Activated CD8-positive, alpha-beta T cell treated with anti-CD3 and anti-CD28 coated beads for 36 hours (primary cell): ENCODE measurements around the gene MAP4K4. TPM values are rescaled to one million over a fixed set of nuclear protein-coding genes. Genes with fewer than 3 reads are reported as not detected.

Source experiments
- ATAC-seq: fragments of 200-7000 bp; cut with Tn5 transposase; one replicate; pipeline ENCODE4 v1.10.0; 2021; ENCODE audit warnings: mild to moderate bottlenecking, moderate library complexity
- CTCF ChIA-PET: fragments of 350-600 bp; sonication (Branson Sonifier 250); formaldehyde crosslinking; loops from one replicate; lab custom pipeline; 2021; ENCODE audit warnings: antibody characterized with exemption; lab: Charles Lee
- POLR2A ChIA-PET: fragments of 350-600 bp; sonication (Branson Sonifier 250); formaldehyde crosslinking; loops from one replicate; lab custom pipeline; 2021; ENCODE audit warnings: antibody characterized with exemption; lab: Charles Lee
- DNase-seq: peaks from one replicate; pipeline ENCODE4 v3.0.0-alpha.2; 2020
- H3K27ac Mint-ChIP-seq: one replicate; pipeline ENCODE4 v1.8.0; 2021; ENCODE audit warnings: mild to moderate bottlenecking, mixed read lengths
- H3K27me3 Mint-ChIP-seq: one replicate; pipeline ENCODE4 v1.8.0; 2021; ENCODE audit warnings: mixed read lengths
- H3K36me3 Mint-ChIP-seq: one replicate; pipeline ENCODE4 v1.8.0; 2021; ENCODE audit warnings: low read depth, mixed read lengths
- H3K4me1 Mint-ChIP-seq: one replicate; pipeline ENCODE4 v1.8.0; 2021; ENCODE audit warnings: low read depth, mixed read lengths
- H3K4me3 Mint-ChIP-seq: one replicate; pipeline ENCODE4 v1.8.0; 2021; ENCODE audit warnings: mild to moderate bottlenecking, moderate library complexity, mixed read lengths
- H3K9me3 Mint-ChIP-seq: one replicate; pipeline ENCODE4 v1.8.0; 2021; ENCODE audit warnings: mixed read lengths
- intact Hi-C: fragments of 100-400 bp; cut with micrococcal nuclease; formaldehyde crosslinking; loops from one replicate; pipeline ENCODE4 v1.10.0; 2022
- total RNA-seq, 2 experiments: library from RNA; stranded (reverse); gene quantifications; one replicate each; pipeline ENCODE4 v1.2.3, GENCODE V29; 2021
- TF ChIP-seq, protein P1 (sequence below): fragments of 200-600 bp; IDR thresholded peaks from one replicate; pipeline ENCODE4 v1.8.0; 2022; ENCODE audit warnings: antibody characterized with exemption, mild to moderate bottlenecking

Gene MAP4K4
- total RNA-seq, 2 experiments from 2014 or later = 26.3 to 27.3 TPM

DNA sequence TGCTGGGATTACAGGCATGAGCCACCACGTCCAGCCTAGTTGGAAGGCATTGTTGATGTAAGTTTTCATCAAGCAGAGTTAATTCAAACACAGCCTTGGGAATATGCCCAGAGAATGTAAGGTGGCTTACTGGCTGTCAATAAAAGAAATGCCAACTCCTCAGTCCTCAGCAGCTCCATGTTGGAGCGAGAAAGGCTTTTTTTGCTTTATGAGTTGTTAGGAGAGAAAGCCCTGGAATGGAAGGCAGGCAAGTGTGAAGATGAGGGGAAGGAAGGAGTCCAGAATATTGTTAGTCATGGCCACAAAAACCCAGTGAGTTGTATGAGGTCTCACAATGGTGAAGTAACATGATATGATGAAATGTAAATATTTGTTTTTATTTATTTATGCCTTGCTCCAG, 57.1 kb downstream of the MAP4K4 start:
- Mint-ChIP-seq H3K4me1 (peaks cover 73% of the 10 kb centered on the region), H3K27me3 (no peaks in the 10 kb centered on the region), H3K9me3 (no peaks in the 10 kb centered on the region), H3K27ac (no peak overlapping the region), H3K36me3 (no peaks in the 10 kb centered on the region), H3K4me3 (no peak overlapping the region)
- CTCF ChIA-PET = interaction anchor here (1.0 to 2.1 kb wide), 8 partner anchors 9 to 76 kb away, joined by 3 to 6 read pairs (median 3); no protein-coding TSS in a partner anchor
- DNase-seq (no peak), ATAC-seq (no peak)
- intact Hi-C loops = loop anchor here (1.0 to 5.0 kb wide), 4 partner anchors 28 to 73 kb away; no protein-coding TSS in a partner anchor
- POLR2A ChIA-PET = interaction anchor here (1.2 to 2.0 kb wide), 5 partner anchors 9 to 37 kb away, joined by 3 to 7 read pairs (median 4); no protein-coding TSS in a partner anchor
- TF ChIP-seq, protein P1, sequence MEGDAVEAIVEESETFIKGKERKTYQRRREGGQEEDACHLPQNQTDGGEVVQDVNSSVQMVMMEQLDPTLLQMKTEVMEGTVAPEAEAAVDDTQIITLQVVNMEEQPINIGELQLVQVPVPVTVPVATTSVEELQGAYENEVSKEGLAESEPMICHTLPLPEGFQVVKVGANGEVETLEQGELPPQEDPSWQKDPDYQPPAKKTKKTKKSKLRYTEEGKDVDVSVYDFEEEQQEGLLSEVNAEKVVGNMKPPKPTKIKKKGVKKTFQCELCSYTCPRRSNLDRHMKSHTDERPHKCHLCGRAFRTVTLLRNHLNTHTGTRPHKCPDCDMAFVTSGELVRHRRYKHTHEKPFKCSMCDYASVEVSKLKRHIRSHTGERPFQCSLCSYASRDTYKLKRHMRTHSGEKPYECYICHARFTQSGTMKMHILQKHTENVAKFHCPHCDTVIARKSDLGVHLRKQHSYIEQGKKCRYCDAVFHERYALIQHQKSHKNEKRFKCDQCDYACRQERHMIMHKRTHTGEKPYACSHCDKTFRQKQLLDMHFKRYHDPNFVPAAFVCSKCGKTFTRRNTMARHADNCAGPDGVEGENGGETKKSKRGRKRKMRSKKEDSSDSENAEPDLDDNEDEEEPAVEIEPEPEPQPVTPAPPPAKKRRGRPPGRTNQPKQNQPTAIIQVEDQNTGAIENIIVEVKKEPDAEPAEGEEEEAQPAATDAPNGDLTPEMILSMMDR = no peak

DNA sequence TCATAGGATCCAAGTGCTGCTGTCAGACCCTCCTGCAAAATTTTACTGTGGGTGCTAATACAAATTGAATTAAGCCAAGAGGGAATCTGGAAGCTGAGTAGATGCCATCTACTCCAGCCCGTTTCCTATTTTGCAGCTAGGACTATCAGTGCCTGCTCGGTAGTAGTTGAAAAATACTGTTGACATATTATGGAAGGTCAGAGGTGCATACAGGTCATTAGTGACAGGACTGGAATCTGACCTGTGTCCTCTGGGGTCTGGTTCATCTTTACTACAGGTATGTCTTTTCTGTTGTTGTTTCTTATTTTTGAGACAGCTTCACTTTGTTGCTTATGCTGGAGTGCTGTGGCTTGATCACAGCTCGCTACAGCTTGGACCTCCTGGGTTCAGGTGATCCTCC, 58.8 kb downstream of the MAP4K4 start:
- CTCF ChIA-PET = interaction anchor here (1.1 to 2.1 kb wide), 4 partner anchors 10 to 67 kb away, joined by 3 to 6 read pairs (median 4); no protein-coding TSS in a partner anchor
- intact Hi-C loops = loop anchor here (5.0 kb wide), 2 partner anchors 39 to 54 kb away; no protein-coding TSS in a partner anchor

DNA sequence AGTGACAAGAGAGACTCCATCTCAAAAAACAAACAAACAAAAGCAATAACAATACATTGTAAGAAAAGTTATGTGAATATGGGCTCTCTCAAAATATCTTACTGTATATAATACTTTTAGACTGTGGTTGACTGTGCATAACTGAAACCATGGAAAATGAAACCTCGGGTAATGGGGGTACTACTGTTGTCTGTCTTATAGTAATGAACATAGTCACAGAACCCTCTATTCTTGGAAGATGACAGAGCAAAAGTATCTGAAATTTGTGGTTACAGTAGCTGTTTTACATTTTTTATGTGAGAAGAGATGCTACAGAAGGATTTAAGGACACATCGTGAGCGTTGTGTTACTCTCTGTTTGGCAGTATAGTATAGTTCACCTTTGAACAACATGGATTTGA, 60.5 kb downstream of the MAP4K4 start:
- Mint-ChIP-seq H3K9me3 (no peaks in the 10 kb centered on the region), H3K4me3 (peak overlapping the region; percentile 47), H3K4me1 (peaks cover 65% of the 10 kb centered on the region), H3K27ac (peak overlapping the region; percentile 25), H3K27me3 (no peaks in the 10 kb centered on the region), H3K36me3 (no peaks in the 10 kb centered on the region)
- ChIA-PET CTCF (interaction anchor here (0.9 to 2.1 kb wide), 6 partner anchors 12 to 65 kb away, joined by 3 to 6 read pairs (median 4); no protein-coding TSS in a partner anchor), POLR2A (interaction anchor here (0.6 to 1.8 kb wide), 5 partner anchors 11 to 64 kb away, joined by 3 to 5 read pairs (median 3); partner anchors contain the start of gene MAP4K4)
- ATAC-seq = peak; percentile 85
- TF ChIP-seq, protein P1 = no peak
- intact Hi-C loops = loop anchor here (5.0 kb wide), 2 partner anchors 41 to 56 kb away; no protein-coding TSS in a partner anchor
- peak; percentile 57 for DNase-seq

More for the DNA sequence above, 58.8 kb downstream of the MAP4K4 start:
- Mint-ChIP-seq H3K4me1 (peaks cover 68% of the 10 kb centered on the region), H3K27me3 (no peaks in the 10 kb centered on the region), H3K9me3 (no peaks in the 10 kb centered on the region), H3K36me3 (no peaks in the 10 kb centered on the region), H3K4me3 (no peak overlapping the region), H3K27ac (no peak overlapping the region)
- TF ChIP-seq, protein P1 = no peak
- POLR2A ChIA-PET = interaction anchor here (0.8 to 0.9 kb wide), 2 partner anchors 67 to 75 kb away, joined by 3 read pairs; no protein-coding TSS in a partner anchor
- no peak for DNase-seq
- ATAC-seq = no peak

DNA sequence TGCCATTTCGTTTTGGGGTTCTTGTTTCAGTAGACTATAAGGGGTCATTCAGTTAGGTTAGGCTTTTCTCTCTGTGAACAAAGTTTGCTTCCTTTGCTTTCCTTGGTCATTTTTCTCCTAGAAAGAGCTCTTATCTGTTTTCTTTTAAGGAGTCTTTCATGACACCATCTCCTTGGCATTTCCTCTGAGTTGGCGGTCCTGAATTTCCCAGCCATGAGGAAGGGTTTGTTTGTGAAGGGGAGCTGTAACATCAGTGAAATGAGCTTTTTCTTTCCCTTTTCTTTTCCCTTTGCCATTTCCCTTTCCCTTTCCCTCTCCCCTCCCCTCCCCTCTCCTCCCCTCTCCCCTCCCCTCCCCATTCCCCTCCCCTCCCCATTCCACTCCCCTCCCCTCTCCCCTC, 61.7 kb downstream of the MAP4K4 start:
- Mint-ChIP-seq H3K27ac (no peak overlapping the region), H3K9me3 (no peaks in the 10 kb centered on the region), H3K27me3 (no peaks in the 10 kb centered on the region), H3K4me3 (no peak overlapping the region), H3K4me1 (peaks cover 63% of the 10 kb centered on the region), H3K36me3 (no peaks in the 10 kb centered on the region)
- DNase-seq (no peak), ATAC-seq (no peak)
- intact Hi-C loops = loop anchor here (5.0 kb wide), 2 partner anchors 42 to 57 kb away; no protein-coding TSS in a partner anchor
- ChIA-PET CTCF (interaction anchor here (1.1 to 1.8 kb wide), 3 partner anchors 33 to 65 kb away, joined by 3 to 4 read pairs (median 3); no protein-coding TSS in a partner anchor), POLR2A (interaction anchor here (1.7 kb wide), 1 partner anchor 62 kb away, joined by 5 read pairs; the partner anchor contains the start of gene MAP4K4)
- TF ChIP-seq, protein P1 = no peak
